ENCODE measurements around the gene CASKIN1.
"Not testable (repeated sequence)": the region's sequence is repeated elsewhere in the genome, so short reads cannot be mapped to it uniquely, and the experiment has no call there.

- not testable (repeated sequence) for TF ChIP-seq POLR2A (IDR thresholded peaks at IDR 0.05; ENCODE audit: low read length); MAFK (IDR thresholded peaks at IDR 0.05; ENCODE audit: partially characterized antibody); ESRRA (IDR thresholded peaks at IDR 0.05; ENCODE audit: borderline replicate concordance, low read length); KDM1A (IDR thresholded peaks at IDR 0.05; ENCODE audit: low read depth); HOXB13 (CRISPR knock-in tag; IDR thresholded peaks at IDR 0.05; ENCODE audit: low read depth); MYC (IDR thresholded peaks at IDR 0.05; ENCODE audit: borderline replicate concordance, low read length); CBX2 (IDR thresholded peaks at IDR 0.05; ENCODE audit: borderline replicate concordance, low read depth); CHD2 (IDR thresholded peaks at IDR 0.05; ENCODE audit: low read length, partially characterized antibody); SREBF2 (IDR thresholded peaks at IDR 0.05)
- TF ChIP-seq, protein P1, sequence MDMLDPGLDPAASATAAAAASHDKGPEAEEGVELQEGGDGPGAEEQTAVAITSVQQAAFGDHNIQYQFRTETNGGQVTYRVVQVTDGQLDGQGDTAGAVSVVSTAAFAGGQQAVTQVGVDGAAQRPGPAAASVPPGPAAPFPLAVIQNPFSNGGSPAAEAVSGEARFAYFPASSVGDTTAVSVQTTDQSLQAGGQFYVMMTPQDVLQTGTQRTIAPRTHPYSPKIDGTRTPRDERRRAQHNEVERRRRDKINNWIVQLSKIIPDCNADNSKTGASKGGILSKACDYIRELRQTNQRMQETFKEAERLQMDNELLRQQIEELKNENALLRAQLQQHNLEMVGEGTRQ (IDR thresholded peaks at IDR 0.05): not testable (repeated sequence)
- TF ChIP-seq, protein P2, sequence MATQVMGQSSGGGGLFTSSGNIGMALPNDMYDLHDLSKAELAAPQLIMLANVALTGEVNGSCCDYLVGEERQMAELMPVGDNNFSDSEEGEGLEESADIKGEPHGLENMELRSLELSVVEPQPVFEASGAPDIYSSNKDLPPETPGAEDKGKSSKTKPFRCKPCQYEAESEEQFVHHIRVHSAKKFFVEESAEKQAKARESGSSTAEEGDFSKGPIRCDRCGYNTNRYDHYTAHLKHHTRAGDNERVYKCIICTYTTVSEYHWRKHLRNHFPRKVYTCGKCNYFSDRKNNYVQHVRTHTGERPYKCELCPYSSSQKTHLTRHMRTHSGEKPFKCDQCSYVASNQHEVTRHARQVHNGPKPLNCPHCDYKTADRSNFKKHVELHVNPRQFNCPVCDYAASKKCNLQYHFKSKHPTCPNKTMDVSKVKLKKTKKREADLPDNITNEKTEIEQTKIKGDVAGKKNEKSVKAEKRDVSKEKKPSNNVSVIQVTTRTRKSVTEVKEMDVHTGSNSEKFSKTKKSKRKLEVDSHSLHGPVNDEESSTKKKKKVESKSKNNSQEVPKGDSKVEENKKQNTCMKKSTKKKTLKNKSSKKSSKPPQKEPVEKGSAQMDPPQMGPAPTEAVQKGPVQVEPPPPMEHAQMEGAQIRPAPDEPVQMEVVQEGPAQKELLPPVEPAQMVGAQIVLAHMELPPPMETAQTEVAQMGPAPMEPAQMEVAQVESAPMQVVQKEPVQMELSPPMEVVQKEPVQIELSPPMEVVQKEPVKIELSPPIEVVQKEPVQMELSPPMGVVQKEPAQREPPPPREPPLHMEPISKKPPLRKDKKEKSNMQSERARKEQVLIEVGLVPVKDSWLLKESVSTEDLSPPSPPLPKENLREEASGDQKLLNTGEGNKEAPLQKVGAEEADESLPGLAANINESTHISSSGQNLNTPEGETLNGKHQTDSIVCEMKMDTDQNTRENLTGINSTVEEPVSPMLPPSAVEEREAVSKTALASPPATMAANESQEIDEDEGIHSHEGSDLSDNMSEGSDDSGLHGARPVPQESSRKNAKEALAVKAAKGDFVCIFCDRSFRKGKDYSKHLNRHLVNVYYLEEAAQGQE (IDR thresholded peaks at IDR 0.05): not testable (repeated sequence)
- TF ChIP-seq, protein P3, sequence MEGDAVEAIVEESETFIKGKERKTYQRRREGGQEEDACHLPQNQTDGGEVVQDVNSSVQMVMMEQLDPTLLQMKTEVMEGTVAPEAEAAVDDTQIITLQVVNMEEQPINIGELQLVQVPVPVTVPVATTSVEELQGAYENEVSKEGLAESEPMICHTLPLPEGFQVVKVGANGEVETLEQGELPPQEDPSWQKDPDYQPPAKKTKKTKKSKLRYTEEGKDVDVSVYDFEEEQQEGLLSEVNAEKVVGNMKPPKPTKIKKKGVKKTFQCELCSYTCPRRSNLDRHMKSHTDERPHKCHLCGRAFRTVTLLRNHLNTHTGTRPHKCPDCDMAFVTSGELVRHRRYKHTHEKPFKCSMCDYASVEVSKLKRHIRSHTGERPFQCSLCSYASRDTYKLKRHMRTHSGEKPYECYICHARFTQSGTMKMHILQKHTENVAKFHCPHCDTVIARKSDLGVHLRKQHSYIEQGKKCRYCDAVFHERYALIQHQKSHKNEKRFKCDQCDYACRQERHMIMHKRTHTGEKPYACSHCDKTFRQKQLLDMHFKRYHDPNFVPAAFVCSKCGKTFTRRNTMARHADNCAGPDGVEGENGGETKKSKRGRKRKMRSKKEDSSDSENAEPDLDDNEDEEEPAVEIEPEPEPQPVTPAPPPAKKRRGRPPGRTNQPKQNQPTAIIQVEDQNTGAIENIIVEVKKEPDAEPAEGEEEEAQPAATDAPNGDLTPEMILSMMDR (IDR thresholded peaks at IDR 0.05): not testable (repeated sequence)
- TF ChIP-seq, protein P4, sequence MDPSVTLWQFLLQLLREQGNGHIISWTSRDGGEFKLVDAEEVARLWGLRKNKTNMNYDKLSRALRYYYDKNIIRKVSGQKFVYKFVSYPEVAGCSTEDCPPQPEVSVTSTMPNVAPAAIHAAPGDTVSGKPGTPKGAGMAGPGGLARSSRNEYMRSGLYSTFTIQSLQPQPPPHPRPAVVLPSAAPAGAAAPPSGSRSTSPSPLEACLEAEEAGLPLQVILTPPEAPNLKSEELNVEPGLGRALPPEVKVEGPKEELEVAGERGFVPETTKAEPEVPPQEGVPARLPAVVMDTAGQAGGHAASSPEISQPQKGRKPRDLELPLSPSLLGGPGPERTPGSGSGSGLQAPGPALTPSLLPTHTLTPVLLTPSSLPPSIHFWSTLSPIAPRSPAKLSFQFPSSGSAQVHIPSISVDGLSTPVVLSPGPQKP (IDR thresholded peaks at IDR 0.05; ENCODE audit: low read depth, low read length): not testable (repeated sequence)
Observed at GRCh38 chr16:2203119-2203688, 6.8 kb upstream of the CASKIN1 start.
